ENCODE data around the gene KIF14.

- TF ChIP-seq CTCF (IDR thresholded peaks at IDR 0.05) (no peak), POLR2A (IDR thresholded peaks at IDR 0.05) (no peak)
Measured at GRCh38 chr1:200627575-200628222, 7.1 kb upstream of the KIF14 start.
